ENCODE data around the gene MED16. TPM values are rescaled to one million over a fixed set of nuclear protein-coding genes. Genes with fewer than 3 reads are reported as not detected.

Gene MED16
- total and polyA plus RNA-seq, 2 of the 13 experiments (the other 11 are each of a cell fraction or from before 2014, with no cell fraction given), result 13.3 to 14.8 TPM

GRCh38 chr19:925526-926322 lies 32.7 kb upstream of the MED16 start, which contains the start of gene ARID3A (continued):
- TF ChIP-seq IRF9 (CRISPR knock-in tag; IDR thresholded peaks at IDR 0.05; ENCODE audit: borderline replicate concordance) (no peak), ZNF770 (CRISPR knock-in tag; IDR thresholded peaks at IDR 0.05) (peak; percentile 5; the same call in 1 of the 2 replicates), PCBP2 (optimal IDR thresholded peaks at IDR 0.05; ENCODE audit: low read depth, low read length, poor library complexity, severe bottlenecking) (no peak), NCOR1 (IDR thresholded peaks at IDR 0.05; ENCODE audit: borderline replicate concordance, low read length) (no peak; the same call in 1 of the 2 replicates), SP140L (CRISPR knock-in tag; IDR thresholded peaks at IDR 0.05; ENCODE audit: borderline replicate concordance) (no peak), LCORL (IDR thresholded peaks at IDR 0.05) (no peak), LCORL (CRISPR knock-in tag; IDR thresholded peaks at IDR 0.05) (no peak), RARG (CRISPR knock-in tag; IDR thresholded peaks at IDR 0.05; ENCODE audit: low read depth) (no peak), MTA3 (CRISPR knock-in tag; IDR thresholded peaks at IDR 0.05) (no peak), KDM2A (CRISPR knock-in tag; IDR thresholded peaks at IDR 0.05; ENCODE audit: borderline replicate concordance, low read depth) (no peak; the same call in 1 of the 2 replicates), FOXO4 (CRISPR knock-in tag; conservative IDR thresholded peaks at IDR 0.05) (no peak), ZNF18 (CRISPR knock-in tag; IDR thresholded peaks at IDR 0.05; ENCODE audit: insufficient replicate concordance) (peak; percentile 56), ZNF20 (CRISPR knock-in tag; IDR thresholded peaks at IDR 0.05) (no peak), ZNF878 (CRISPR knock-in tag; IDR thresholded peaks at IDR 0.05) (no peak)
- TF ChIP-seq, protein P1, sequence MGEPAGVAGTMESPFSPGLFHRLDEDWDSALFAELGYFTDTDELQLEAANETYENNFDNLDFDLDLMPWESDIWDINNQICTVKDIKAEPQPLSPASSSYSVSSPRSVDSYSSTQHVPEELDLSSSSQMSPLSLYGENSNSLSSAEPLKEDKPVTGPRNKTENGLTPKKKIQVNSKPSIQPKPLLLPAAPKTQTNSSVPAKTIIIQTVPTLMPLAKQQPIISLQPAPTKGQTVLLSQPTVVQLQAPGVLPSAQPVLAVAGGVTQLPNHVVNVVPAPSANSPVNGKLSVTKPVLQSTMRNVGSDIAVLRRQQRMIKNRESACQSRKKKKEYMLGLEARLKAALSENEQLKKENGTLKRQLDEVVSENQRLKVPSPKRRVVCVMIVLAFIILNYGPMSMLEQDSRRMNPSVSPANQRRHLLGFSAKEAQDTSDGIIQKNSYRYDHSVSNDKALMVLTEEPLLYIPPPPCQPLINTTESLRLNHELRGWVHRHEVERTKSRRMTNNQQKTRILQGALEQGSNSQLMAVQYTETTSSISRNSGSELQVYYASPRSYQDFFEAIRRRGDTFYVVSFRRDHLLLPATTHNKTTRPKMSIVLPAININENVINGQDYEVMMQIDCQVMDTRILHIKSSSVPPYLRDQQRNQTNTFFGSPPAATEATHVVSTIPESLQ (CRISPR knock-in tag; conservative IDR thresholded peaks at IDR 0.05), result no peak
- TF ChIP-seq, protein P2, sequence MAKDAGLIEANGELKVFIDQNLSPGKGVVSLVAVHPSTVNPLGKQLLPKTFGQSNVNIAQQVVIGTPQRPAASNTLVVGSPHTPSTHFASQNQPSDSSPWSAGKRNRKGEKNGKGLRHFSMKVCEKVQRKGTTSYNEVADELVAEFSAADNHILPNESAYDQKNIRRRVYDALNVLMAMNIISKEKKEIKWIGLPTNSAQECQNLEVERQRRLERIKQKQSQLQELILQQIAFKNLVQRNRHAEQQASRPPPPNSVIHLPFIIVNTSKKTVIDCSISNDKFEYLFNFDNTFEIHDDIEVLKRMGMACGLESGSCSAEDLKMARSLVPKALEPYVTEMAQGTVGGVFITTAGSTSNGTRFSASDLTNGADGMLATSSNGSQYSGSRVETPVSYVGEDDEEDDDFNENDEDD (CRISPR knock-in tag; IDR thresholded peaks at IDR 0.05; ENCODE audit: borderline replicate concordance), result no peak
- TF ChIP-seq, protein P3, sequence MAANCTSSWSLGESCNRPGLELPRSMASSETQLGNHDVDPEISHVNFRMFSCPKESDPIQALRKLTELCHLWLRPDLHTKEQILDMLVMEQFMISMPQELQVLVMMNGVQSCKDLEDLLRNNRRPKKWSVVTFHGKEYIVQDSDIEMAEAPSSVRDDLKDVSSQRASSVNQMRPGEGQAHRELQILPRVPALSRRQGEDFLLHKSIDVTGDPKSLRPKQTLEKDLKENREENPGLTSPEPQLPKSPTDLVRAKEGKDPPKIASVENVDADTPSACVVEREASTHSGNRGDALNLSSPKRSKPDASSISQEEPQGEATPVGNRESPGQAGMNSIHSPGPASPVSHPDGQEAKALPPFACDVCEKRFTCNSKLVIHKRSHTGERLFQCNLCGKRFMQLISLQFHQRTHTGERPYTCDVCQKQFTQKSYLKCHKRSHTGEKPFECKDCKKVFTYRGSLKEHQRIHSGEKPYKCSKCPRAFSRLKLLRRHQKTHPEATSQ (CRISPR knock-in tag; IDR thresholded peaks at IDR 0.05; ENCODE audit: borderline replicate concordance), result no peak
